ENCODE measurements around the gene LRRC15.

DNA sequence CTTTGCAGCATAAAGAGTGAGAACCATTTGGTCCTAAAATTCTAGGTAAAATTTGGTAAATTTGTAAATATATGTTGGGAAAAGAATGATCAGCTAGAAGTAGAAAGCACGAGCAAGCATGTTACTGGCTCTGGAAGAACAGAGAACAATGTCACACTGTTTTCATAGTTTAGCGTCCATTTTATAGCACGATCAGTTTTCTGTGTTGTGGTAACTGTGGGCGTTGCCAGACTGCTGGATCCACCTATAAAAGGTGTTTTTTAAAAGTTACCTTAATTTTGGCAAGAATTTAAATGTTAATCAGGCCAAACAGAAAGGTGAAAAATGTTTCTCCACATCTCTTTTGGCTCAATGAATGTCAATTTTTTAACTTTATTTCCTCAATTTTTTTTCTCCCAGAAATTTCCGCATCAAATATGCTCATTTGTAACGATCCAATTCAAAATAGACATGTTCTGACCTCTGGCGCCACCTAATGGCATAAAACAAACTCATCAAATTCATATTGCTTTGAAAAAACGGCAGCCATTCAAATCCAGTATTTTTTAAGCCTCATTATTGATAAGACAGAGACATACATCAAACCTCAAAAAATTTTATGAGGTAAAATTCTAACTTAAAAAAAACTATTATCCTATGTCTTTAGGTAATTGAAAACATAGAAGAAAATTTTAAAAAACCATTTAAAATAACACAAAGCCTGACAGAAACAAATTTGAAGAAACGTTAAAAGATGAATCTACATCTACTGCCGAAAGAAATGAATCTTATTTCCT is 35.0 kb upstream of the LRRC15 start:
- TF ChIP-seq POLR2A (IDR thresholded peaks at IDR 0.05) (no peak), EP300 (IDR thresholded peaks at IDR 0.05; ENCODE audit: low read depth) (no peak)
- TF ChIP-seq, protein P1, sequence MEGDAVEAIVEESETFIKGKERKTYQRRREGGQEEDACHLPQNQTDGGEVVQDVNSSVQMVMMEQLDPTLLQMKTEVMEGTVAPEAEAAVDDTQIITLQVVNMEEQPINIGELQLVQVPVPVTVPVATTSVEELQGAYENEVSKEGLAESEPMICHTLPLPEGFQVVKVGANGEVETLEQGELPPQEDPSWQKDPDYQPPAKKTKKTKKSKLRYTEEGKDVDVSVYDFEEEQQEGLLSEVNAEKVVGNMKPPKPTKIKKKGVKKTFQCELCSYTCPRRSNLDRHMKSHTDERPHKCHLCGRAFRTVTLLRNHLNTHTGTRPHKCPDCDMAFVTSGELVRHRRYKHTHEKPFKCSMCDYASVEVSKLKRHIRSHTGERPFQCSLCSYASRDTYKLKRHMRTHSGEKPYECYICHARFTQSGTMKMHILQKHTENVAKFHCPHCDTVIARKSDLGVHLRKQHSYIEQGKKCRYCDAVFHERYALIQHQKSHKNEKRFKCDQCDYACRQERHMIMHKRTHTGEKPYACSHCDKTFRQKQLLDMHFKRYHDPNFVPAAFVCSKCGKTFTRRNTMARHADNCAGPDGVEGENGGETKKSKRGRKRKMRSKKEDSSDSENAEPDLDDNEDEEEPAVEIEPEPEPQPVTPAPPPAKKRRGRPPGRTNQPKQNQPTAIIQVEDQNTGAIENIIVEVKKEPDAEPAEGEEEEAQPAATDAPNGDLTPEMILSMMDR (IDR thresholded peaks at IDR 0.05), result peak; percentile 63 to 82 (median 76)

Data from transverse colon (tissue), 3 donors.